Measurements from ENCODE around the gene BID.

- TF ChIP-seq CTCF (IDR thresholded peaks at IDR 0.05) (no peak), TCF7L2 (IDR thresholded peaks at IDR 0.05; ENCODE audit: low read depth, low read length) (no peak)
Observed at GRCh38 chr22:17780116-17780740, 6.0 kb upstream of the BID start.
